ENCODE results near the gene GPR183.

GPR183 gene, protein sequence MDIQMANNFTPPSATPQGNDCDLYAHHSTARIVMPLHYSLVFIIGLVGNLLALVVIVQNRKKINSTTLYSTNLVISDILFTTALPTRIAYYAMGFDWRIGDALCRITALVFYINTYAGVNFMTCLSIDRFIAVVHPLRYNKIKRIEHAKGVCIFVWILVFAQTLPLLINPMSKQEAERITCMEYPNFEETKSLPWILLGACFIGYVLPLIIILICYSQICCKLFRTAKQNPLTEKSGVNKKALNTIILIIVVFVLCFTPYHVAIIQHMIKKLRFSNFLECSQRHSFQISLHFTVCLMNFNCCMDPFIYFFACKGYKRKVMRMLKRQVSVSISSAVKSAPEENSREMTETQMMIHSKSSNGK

GRCh38 chr13:99307247-99307646, at the start of gene GPR183:
Gene GPR183, minus strand, starts transcription at chr13:99307399. Its CDS starts 11,254 bp downstream, at chr13:99296145.
- no peak for DNase-seq (ENCODE audit: low read depth in 2 of 2)

DNA sequence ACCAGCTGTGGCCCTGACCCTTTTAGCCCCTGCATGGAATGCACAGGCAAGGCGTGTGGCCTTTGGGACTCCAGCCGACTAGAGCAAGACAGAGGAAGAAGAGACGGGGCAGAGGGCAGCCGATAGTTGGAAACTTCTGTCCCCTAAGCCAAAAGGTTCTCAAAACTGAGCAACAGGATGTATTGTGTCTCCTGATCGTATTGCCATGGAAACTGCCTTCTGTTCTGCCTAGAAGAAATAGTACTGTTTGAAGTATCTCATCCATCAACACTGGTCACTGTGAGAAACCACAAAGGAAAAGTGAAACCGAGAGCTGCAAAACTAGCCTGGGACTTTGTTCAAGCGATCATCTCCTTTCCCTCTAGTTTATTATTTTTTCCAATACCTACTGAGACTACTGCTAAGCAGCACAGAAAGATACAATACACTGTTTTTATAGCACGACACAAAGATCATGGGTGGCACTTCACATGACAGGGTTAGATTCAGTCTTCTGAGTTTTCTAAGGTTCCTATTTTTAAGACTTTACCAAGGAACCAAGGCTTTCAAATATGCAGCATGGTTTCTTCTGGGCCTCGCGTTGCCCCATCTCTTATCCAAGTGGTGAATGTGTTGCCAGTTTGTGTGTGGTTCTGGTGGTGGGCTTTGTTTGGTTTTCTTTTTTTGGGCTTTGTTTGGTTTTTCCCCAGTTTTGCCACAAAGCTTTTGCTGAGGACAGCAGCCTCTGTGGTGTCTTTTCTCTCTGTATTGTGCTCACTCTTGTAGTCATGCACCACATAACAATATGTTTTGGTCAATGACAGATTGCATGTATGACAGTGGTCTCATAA, 49.3 kb upstream of the GPR183 start:
- DNase-seq (ENCODE audit: low read depth in 2 of 2), result no peak

GRCh38 chr13:99356012-99356261, 48.7 kb upstream of the GPR183 start:
- DNase-seq (ENCODE audit: low read depth in 2 of 2), result no peak

GRCh38 chr13:99355267-99356011, 48.2 kb upstream of the GPR183 start:
- no peak for DNase-seq (ENCODE audit: low read depth in 2 of 2)

DNA sequence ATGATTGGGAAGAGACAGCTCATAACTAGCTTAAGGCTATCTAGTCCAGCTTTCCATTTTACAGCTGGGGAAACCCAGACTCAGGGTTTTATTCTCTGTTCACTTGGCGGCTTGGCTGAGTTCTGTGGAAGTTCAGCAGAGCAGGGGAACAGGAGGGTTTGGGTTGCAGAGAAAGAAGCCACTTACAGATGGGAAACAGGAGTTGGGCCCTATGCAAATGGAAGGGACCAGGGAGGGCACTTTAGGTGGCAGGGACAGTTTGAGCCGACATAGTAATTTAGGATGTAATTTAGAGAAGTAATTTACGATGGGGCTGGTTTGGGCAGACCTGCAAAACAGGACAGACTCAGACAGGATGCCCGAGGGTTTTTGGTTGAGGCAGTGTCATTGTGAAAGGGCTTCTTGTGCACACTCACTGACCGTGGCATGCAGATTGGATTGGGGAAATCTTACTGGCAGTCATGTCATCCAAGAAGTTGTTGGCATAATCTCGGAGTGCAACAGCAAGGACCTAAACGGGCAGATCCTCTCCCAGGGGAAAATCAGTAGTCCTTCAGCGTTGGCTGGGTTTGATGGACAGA, 47.3 kb upstream of the GPR183 start:
- no peak for DNase-seq (ENCODE audit: low read depth in 2 of 2)

- no peak for DNase-seq (ENCODE audit: low read depth in 2 of 2)
These were observed 46.6 kb upstream of the GPR183 start for GRCh38 chr13:99353836-99354235.

- DNase-seq (ENCODE audit: low read depth in 2 of 2), result no peak
These were observed 46.0 kb upstream of the GPR183 start for GRCh38 chr13:99353246-99353600.

DNA sequence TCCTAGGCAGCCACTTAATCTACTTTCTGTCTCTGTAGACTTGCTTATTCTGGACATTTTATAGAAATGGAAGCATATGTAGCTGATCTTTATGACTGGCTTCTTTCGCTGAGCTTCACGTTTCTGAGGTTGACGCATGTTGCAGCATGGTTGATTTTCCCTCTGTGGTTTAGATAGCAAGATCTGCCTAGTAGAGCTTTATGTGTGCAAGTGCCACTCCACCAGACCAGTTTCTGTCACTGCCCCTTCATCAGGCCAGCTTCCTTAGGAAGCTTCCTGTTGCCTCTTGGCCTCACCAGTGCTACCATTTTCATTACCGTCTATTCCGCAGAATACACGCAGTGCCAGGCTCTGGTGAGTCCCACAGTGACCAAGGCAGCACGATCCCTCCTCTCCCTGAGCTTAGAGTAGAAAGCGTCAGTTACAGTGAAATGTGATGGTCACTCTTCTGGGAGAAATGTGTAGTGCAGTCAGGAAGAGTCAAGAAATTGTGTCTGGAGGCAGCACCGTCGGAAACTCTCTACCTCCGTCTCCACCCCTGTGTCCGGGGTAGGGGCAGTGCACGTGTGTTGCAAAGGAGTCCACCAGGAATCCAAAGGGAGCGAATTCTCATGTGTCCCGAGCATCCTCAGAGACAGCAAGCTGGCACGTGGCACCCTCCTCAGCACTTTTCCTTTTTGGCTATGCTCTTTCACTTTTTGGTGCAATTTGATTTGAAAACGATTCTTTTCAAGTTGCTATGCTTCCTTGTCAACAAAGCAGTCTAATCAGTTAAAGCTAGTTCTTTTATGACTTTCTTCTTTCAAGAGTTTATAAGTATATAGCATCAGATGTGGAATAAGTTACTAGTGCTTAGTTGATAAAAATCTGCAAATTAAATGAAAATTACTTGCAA, 45.4 kb upstream of the GPR183 start:
- no peak for DNase-seq (ENCODE audit: low read depth in 2 of 2)

DNA sequence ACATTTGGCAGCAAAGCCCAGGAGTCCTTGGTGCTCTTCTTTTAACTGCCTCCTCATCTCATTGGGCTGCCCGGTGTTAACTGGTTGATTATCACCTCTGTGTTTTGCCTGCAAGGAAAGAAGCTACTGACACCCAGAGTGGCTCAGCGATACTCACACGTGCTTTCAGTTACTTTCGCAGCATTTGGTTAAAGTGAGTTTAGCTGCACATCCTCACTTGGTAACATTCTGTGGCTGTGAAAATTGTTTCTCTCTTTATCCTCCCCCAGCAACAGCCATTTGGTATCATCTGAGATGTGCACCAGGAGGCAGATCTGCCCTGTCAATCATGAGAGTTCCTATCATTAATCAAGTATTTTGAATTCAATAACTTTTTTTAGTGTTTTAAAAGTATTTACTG, 44.6 kb upstream of the GPR183 start:
- DNase-seq (ENCODE audit: low read depth in 2 of 2), result no peak

DNA sequence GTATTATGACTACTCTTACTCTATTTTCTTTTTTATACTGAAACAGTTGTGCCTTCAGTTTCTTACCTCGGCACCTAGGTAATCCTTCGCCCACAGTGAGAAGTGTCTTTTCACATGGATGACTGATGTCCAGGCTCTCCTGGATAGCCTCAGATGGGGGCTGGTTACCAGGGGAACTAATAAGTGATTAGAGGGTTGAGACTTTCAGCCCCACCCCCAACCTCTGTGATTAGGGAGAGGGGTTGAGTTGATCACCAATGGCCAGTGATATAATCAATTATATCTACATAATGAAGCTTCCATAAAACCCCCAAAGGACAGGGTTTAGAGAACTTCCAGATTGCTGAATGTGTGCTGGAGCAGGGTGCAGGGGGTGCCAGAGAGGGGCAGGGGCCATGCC, 43.0 kb upstream of the GPR183 start:
- DNase-seq (ENCODE audit: low read depth in 2 of 2), result no peak

- no peak for DNase-seq (ENCODE audit: low read depth in 2 of 2)
These were observed 40.8 kb upstream of the GPR183 start for GRCh38 chr13:99347911-99348451.

- DNase-seq (ENCODE audit: low read depth in 2 of 2), result no peak
These were observed 40.2 kb upstream of the GPR183 start for GRCh38 chr13:99347335-99347878.

- no peak for DNase-seq (ENCODE audit: low read depth in 2 of 2)
These were observed 39.3 kb upstream of the GPR183 start for GRCh38 chr13:99346335-99347042.

DNA sequence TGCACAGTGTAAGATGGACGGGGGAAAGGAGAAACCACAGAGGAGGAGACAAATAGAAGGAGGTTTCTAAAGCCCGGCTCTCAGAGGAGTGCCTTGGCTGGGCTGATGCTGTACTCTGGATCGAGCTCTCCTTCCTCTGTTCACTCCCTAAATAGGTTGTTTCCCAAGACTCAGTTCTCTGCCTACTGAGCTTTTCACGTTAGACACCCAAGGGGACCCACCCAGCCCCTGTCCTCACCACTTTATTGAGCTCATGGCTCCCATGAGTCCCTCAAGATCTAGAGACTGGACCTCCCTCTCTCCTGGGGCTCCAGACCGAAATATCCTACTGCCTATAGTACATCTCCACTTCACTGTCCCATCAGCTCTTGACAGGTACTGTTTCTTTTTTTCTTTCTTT, 38.1 kb upstream of the GPR183 start:
- DNase-seq (ENCODE audit: low read depth in 2 of 2), result no peak

DNA sequence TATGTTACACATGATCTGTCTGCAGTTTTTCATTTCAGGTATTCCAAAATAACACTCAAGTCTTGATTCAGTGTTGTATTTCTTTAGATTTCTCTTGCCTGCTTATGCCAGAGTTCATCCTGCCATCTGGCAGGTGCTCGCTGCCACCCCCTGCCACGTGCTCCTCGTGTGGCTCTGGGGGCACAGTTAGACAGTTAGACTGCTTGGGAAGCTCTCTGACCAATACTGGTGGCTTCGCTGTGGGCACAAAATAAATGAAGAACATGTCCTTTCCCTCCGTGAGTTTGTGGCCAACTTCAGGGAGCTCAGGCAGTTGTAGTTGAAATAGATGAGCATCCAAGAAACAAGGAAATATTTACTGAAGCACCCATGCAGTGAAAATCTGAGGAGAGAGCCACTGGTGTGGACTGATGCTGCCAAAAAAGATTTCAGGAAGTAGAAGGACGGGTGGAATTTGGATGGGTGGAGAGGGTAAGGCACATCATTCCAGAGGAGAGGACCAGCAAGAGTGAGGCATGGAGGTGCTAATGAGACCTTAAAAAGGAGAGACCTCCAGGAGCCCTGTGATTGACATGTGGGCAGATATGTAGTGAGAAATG, 37.5 kb upstream of the GPR183 start:
- DNase-seq (ENCODE audit: low read depth in 2 of 2), result no peak

- no peak for DNase-seq (ENCODE audit: low read depth in 2 of 2)
These were observed 35.6 kb upstream of the GPR183 start for GRCh38 chr13:99342723-99343315.

GRCh38 chr13:99341969-99342722, 34.9 kb upstream of the GPR183 start:
- no peak for DNase-seq (ENCODE audit: low read depth in 2 of 2)

DNA sequence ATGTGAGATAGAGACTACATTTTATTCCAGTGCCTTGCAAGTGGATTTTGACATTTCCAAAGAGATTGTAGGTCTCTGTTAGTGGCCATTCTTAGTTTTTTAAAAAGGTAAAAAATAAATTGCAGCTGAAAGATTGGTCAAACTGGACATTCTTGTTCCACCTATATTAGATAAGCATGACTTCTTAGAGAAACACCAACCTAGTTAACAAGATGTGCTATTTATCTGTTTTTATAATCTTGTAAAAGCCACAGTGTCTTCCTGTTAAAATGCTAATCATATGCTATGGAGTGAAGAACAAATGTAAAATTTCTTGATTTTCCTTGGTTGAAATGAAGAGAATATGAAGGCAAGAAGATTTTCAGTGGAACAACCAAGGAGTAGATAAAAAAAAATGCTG, 33.4 kb upstream of the GPR183 start:
- DNase-seq (ENCODE audit: low read depth in 2 of 2), result no peak

Measured in stimulated activated CD8-positive, alpha-beta memory T cell treated with anti-CD3 and anti-CD28 coated beads, Interleukin-2, amount 100 ng/mL, for 48 hours (primary cell).